HG03439 (cell line): Measurements from ENCODE around the gene UBFD1.
"Not testable (repeated sequence)": the region's sequence is repeated elsewhere in the genome, so short reads cannot be mapped to it uniquely, and the experiment has no call there.

ENCODE experiments used
- ATAC-seq: cut with Tn5 transposase; IDR thresholded peaks from one replicate; pipeline ENCODE4 v1.9.1; 2021; ENCODE audit warnings: mild to moderate bottlenecking, moderate library complexity; ENCODE audit not compliant: unreplicated experiment

UBFD1 gene

GRCh38 chr16:23524886-23525285 lies 32.6 kb upstream of the UBFD1 start:
- ATAC-seq: no peak

- no peak for ATAC-seq
Measured at GRCh38 chr16:23527961-23528643, 29.4 kb upstream of the UBFD1 start.

GRCh38 chr16:23528644-23529310 lies 28.8 kb upstream of the UBFD1 start:
- ATAC-seq: no peak

DNA sequence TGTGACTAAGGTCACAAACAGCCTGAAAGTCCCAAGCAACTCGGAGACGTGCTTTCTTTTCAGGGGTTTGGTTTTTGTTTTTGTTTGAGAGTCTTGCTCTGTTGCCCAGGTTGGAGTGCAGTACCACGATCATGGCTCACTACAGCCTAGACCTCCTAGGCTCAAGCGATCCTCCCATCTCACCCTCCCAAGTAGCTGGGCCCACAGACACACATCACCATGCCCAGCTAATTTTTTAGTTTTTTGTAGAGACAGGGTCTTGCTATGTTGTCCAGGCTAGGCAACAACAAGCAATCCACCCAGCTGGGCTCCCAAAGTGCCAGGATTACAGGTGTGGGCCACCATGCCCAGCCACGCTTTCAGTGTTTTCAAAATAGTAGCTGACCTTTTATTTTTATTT lies 27.5 kb upstream of the UBFD1 start:
- no peak for ATAC-seq

DNA sequence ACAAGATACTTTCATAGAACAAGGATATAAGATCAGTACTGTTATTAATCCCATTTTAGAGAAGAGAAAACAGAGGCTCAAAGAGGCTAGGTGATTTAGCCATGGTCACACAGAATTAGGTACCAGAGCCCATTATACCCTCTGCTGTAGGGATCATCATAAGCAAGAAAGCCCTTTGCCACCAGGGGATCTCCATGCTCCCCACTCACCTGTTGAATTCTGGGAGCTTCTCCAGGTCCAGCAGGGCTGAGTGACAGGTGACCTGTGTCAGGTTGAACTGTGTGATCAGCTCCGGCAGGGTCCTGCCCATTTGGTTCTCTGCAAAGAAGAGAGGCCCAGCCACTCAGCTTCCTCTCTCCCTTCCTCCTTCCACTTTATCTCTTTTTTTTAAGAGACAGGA lies 25.1 kb upstream of the UBFD1 start:
- ATAC-seq: no peak

DNA sequence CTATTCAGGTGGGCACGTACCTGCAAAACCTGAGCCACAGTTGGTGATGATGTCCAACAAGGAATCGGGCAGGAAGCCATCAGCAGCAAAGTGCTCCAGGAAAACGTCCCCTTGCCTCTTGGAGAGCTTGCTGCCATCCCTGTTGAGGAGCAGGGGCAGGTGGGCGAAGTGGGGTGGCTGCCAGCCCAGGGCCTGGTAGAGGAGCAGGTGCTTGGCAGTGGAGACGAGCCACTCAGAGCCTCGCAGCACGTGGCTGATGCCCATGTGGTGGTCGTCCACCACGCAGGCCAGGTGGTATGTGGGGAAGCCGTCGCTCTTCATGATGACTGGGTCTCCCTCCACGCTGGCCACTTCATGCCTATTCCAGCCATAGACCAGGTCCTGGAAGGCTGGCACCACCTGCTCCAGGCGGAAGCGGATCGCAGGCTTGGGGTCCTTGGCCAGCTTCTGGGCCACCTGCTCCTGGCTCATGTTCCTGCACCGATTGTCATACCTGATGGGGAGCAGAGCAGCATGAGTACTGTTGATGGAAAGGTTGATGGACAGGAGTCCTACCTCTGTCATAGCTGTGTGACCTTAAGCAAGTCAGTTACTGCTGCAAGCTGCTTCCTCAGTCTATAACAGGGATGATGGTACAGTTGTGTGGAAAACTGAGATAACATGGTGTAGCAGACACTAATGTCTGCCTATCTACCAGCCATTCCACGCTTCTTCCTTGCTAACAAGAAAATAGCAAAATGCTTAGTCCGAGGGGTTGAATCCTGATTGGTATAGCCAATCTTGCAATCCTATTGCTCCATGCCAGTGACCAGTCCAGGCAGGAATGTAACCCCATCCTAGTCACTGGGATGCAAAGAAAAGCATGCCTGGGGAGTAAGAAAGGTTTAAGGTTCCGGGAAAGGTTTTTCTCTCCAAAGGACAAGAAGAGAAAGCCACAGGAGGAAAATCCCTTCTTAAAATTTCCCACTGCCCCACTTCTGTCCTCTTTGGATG lies 22.4 kb upstream of the UBFD1 start:
- no peak for ATAC-seq

- ATAC-seq: no peak
Measured at GRCh38 chr16:23535901-23536300, 21.6 kb upstream of the UBFD1 start.

DNA sequence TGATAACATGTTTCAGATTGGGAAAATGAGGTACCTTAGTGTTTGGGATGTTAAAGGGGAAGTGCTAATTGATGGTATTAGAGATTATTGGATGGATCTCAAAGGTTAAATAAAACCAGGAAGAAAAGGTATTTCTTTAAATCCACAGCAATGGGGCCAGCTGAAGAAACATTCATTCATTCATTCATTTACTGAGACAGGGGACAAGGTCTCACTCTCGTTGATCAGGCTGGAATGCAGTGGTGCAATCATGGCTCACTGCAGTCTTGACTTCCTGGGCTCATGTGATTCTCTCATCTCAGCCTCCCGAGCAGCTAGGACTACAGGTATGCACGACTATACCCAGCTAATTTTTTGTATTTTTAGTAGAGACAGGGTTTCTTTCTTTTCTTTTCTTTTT lies 20.1 kb upstream of the UBFD1 start:
- no peak for ATAC-seq

GRCh38 chr16:23538919-23539278 lies 18.6 kb upstream of the UBFD1 start:
- no peak for ATAC-seq

DNA sequence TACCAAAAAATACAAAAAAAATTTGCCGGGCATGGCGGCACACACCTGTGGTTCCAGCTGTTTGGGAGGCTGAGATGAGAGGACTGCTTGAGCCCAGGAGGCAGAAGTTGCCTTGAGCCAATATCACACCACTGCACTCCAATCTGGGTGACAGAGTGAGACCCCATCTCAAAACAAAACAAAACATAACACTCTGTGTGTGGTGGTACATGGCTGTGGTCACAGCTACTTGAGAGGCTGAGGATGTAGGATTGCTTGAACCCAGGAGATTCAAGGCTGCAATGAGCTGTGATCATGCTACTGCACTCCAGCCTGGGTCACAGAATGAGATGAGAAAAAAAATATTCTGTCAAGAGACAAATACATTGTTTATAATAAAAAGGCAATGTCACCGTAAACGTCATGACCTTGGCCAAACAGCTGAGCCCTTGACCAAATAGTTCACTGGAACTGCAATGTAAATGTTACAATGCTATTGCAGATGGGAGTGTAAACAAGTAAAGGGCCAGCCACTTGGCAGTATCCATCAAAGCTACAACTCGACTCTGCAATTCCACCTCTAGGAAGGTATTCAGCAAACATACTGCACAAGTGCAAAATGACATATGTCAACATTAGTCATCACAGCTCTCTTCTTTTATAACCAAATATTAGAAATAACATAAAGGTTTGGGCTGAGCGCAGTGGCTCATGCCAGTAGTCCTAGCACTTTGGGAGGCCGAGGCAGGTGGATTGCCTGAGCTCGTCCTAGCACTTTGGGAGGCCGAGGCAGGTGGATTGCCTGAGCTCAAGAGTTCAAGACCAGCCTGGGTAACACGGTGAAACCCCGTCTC lies 17.3 kb upstream of the UBFD1 start:
- ATAC-seq: no peak

GRCh38 chr16:23540817-23541178 lies 16.7 kb upstream of the UBFD1 start:
- not testable (repeated sequence) for ATAC-seq

DNA sequence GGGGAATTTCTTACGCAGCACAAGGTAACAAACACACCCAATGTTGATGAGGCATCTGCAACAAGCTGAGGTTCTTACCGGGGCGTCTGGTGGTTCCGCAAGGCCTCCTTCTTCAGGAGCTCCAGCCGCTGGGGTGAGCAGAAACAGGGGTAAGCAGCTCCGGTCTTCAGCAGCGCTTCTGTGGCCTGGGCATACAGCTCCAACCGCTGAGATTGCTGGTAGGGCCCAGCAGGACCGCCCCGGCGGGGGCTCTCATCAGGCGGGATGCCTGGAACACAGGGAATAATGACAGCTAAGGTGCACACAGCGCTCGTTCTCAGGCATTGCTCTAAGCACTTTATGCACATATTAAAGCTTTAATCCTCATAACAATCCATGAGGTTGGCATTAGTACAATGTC lies 13.1 kb upstream of the UBFD1 start:
- no peak for ATAC-seq

- ATAC-seq: no peak
Measured at GRCh38 chr16:23549938-23550337, 7.6 kb upstream of the UBFD1 start.

GRCh38 chr16:23552161-23552560 lies 5.4 kb upstream of the UBFD1 start:
- no peak for ATAC-seq

GRCh38 chr16:23554536-23554935 lies 3.0 kb upstream of the UBFD1 start:
- no peak for ATAC-seq

DNA sequence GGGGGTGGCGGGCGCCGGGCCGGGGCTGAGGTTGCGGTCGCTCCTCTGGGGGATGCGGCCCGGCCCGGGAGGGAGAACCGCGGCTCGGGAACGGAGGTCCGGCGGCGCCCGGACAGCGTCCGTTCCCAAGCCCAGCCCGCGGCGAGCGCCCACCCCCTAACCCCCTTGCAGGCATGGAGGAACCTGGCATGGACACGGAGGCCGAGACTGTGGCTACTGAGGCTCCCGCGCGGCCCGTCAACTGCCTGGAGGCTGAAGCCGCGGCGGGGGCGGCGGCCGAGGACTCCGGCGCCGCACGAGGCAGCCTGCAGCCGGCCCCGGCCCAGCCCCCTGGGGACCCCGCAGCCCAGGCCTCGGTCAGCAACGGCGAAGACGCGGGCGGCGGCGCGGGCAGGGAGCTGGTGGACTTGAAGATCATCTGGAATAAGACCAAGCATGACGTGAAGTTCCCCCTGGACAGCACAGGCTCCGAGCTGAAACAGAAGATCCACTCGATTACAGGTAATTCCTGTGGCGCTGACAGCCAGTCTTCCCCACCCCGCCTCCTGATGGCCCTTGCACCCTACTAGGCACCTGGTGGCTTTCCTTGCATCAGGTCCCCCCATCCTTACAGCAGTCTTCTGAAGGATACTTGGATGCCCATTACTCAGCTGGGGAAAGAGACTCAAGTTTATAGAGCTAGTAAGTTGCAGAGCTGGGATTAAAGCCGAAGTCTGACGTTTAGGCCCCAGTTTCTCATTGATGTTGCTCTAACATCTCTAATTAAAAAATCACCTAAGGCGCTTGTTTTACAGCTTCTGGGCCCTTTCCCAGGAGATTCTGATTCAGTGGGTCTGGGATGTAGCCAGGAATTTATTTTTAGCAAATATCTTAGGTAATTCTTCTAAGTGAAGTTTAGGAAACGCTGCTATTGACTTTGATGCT lies 514 bp downstream of the UBFD1 start:
- peak; percentile 11 for ATAC-seq

- no peak for ATAC-seq
Measured at GRCh38 chr16:23561586-23561985, 4.1 kb downstream of the UBFD1 start.

DNA sequence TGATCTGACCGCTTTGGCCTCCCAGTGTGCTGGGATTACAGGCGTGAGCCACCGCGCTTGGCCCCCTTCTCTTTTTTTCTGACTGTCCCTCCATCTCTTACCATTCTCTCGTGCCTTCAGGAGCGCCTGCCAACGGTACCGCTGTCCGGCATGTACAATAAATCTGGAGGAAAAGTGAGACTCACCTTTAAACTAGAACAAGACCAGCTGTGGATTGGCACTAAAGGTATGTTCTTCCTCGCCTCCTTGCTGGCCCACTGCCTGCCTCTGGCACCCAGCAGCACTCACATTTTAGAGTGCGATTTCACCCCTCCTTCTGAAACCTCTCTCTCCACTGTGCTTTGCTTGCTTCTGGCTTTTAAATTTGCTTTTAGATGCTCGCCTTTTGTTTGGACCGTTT lies 5.0 kb downstream of the UBFD1 start:
- no peak for ATAC-seq

DNA sequence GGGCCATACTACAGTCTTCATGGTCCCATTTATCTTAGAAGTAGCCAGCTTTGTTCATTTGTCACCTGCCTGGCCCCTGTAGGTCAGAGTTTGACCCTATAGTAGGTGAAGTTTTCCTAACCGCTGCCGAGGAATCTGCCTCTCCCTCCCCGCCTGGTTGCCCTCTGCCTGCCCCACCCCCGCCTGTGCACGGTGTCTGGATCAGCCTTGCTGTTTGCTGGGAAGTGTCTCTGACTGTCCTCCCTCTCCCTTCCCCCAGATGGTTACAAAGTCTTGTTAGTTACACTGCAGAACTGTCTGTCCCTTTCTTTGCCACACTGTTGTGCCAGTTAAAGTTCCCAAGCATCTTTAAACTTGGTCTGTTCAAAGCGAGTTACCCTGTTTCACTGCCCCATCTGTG lies 5.7 kb downstream of the UBFD1 start:
- ATAC-seq: no peak
